Measurements from ENCODE around the gene TAF11L12. TPM values are rescaled to one million over a fixed set of nuclear protein-coding genes. Genes with fewer than 3 reads are reported as not detected.
"Not testable (repeated sequence)": the region's sequence is repeated elsewhere in the genome, so short reads cannot be mapped to it uniquely, and the experiment has no call there.

TAF11L12 gene
- not detected in 2 replicates for total RNA-seq

DNA sequence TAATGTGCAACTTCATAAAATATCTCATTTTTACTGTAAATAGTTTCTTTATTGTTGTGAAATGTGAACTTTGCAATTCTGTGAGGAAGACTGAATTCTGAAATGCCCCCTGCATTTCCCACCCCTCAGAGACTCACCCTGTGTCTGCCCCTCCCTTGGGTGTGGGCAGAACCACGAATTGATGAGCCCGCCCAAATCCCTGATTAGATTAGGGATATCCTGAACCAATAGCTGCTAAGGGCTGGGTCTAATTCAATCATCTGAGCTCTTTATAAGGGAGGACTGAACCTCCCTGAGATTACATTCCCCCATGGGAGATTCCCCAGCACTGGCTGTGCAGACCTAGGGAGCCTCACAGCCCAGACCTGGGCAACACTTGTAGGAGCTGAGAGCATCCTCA, at the start of gene TAF11L12:
Gene TAF11L12, plus strand, starts transcription at position 301 of the 400 bp plus-strand sequence.
- not testable (repeated sequence) for DNase-seq (ENCODE audit: extremely low read depth, low read depth, low spot score)

DNA sequence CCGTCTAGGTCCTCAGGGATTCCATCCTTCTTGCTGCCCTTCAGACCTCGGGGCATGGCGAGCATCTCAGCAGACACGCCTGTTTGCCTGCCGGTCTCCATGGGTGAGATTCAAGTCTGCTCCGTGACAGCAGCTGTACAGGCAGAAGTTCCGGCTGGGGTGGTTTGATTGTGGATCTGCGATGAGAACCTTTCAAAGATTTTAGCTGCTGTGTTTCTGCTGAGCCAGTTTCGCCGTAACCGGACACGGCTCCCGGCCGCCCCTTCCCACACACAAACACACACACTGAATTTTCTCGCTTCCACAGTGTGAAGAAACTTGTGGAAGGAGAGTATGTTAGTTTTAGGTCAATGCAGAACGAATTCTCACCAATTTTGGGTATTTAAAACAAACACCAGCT, 24.5 kb upstream of the TAF11L12 start, which contains the start of gene TAF11L7:
Gene TAF11L7, minus strand, starts transcription at position 101 of the 400 bp plus-strand sequence.
- not testable (repeated sequence) for DNase-seq (ENCODE audit: extremely low read depth, low read depth, low spot score)

DNA sequence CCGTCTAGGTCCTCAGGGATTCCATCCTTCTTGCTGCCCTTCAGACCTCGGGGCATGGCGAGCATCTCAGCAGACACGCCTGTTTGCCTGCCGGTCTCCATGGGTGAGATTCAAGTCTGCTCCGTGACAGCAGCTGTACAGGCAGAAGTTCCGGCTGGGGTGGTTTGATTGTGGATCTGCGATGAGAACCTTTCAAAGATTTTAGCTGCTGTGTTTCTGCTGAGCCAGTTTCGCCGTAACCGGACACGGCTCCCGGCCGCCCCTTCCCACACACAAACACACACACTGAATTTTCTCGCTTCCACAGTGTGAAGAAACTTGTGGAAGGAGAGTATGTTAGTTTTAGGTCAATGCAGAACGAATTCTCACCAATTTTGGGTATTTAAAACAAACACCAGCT, 19.3 kb upstream of the TAF11L12 start, which contains the start of gene TAF11L8:
Gene TAF11L8, minus strand, starts transcription at position 101 of the 400 bp plus-strand sequence.
- not testable (repeated sequence) for DNase-seq (ENCODE audit: extremely low read depth, low read depth, low spot score)

DNA sequence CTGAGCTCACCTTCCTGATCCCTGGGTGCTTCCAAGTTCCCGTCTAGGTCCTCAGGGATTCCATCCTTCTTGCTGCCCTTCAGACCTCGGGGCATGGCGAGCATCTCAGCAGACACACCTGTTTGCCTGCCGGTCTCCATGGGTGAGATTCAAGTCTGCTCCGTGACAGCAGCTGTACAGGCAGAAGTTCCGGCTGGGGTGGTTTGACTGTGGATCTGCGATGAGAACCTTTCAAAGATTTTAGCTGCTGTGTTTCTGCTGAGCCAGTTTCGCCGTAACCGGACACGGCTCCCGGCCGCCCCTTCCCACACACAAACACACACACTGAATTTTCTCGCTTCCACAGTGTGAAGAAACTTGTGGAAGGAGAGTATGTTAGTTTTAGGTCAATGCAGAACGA, 15.9 kb upstream of the TAF11L12 start, which contains the start of gene TAF11L9:
Gene TAF11L9, minus strand, starts transcription at position 140 of the 400 bp plus-strand sequence.
- DNase-seq (ENCODE audit: extremely low read depth, low read depth, low spot score): not testable (repeated sequence)

DNA sequence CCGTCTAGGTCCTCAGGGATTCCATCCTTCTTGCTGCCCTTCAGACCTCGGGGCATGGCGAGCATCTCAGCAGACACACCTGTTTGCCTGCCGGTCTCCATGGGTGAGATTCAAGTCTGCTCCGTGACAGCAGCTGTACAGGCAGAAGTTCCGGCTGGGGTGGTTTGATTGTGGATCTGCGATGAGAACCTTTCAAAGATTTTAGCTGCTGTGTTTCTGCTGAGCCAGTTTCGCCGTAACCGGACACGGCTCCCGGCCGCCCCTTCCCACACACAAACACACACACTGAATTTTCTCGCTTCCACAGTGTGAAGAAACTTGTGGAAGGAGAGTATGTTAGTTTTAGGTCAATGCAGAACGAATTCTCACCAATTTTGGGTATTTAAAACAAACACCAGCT, 12.5 kb upstream of the TAF11L12 start, which contains the start of gene TAF11L10:
Gene TAF11L10, minus strand, starts transcription at position 101 of the 400 bp plus-strand sequence.
- DNase-seq (ENCODE audit: extremely low read depth, low read depth, low spot score): not testable (repeated sequence)

DNA sequence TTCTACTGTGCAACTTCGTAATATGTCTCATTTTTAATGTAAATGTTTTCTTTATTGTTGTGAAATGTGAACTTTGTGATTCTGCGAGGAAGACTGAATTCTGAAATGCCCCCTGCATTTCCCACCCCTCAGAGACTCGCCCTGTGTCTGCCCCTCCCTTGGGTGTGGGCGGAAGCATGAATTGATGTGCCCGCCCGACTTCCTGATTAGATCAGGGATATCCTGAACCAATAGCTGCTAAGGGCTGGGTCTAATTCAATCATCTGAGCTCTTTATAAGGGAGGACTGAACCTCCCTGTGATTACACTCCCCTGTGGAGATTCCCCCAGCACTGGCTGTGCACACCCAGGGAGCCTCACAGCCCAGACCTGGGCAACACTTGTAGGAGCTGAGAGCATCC, 6.3 kb upstream of the TAF11L12 start, which contains the start of gene TAF11L11:
Gene TAF11L11, plus strand, starts transcription at position 304 of the 400 bp plus-strand sequence.
- not testable (repeated sequence) for DNase-seq (ENCODE audit: extremely low read depth, low read depth, low spot score)

DNA sequence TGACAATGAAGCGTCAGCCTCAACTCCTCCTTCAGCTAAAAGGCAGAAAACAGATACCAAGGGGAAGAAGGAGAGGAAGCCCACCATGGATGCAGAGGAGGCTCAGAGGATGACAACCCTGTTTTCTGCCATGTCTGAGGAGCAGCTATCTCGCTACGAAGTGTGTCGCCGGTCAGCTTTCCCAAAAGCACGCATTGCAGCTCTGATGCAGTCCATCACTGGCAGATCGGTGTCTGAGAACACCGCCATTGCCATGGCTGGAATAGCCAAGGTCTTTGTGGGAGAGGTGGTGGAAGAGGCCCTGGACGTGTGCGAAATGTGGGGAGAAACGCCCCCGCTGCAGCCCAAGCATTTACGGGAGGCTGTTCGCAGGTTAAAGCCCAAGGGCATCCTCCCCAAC, 5.2 kb upstream of the TAF11L12 start:
- DNase-seq (ENCODE audit: extremely low read depth, low read depth, low spot score): no peak

DNA sequence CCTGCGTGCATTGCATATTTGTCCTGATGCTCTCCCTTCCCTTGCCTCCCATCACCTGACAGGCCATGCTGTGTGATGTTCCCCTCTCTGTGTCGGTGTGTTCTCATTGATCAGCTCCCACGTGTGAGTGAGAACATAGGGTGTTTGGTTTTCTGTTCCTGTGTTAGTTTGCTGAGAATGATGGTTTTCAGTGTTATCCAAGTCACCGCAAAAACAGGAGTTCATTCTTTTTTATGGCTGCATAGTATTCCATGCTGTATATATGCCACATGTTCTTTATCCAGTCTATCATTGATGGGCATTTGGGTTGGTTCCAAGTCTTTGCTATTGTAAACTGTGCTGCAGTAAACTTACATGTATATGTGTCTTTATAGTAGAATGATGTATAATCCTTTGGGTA, 2.7 kb upstream of the TAF11L12 start:
- DNase-seq (ENCODE audit: extremely low read depth, low read depth, low spot score): not testable (repeated sequence)

DNA sequence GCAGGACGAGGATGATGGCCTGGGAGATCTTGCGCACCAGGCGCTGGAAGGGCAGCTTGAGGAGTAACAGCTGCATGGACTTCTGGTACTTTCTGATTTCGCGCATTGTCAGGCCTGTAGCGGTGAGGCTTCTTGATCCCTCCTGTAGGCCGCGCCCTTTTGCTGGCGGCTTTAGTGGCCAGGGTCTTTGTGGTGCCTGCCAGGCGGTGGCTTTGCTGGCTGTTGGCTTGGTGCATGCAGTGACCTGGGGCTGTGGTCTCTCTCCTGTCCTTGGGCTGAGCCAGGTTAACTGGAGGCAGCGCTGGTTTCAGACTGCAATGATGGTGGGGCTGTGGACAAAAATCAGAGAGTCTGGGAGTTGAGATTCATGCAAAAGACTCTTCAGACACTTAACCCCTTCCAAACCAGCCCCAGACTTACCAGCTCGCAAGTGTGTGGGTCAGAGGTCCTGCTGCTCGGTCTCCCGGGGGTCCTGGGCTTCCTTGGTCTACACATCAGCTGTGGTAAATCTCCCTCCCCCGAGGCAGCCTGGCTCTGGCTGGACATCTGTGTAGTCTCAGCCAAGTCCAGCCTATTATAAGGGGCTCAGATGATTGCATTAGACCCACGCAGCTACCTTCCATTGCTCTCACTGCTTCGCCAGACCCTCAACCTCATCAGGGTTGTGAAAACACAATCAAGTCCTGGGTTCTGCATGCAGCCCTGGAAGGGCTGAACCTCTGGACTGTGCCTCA, 4.8 kb downstream of the TAF11L12 start:
- DNase-seq (ENCODE audit: extremely low read depth, low read depth, low spot score): no peak

DNA sequence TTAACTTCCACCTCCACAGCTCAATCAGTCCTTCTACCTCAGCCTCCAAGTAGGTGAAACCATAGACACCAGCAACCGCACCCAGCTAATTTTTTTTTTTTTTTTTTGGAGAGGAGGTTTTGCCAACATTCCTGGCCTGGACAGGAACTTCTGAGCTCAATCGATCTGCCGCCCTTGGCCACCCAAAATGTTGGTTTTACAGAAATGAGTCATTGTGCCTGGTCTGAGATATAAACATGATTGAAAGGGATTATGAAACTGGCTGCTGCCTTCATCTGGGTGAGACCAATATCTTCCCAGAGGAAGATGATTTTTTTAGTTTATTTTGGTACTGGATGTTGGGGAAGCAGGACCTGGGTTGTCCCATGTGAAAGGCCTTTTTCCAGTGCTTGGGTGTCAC, 9.2 kb downstream of the TAF11L12 start:
- DNase-seq (ENCODE audit: extremely low read depth, low read depth, low spot score): no peak

DNA sequence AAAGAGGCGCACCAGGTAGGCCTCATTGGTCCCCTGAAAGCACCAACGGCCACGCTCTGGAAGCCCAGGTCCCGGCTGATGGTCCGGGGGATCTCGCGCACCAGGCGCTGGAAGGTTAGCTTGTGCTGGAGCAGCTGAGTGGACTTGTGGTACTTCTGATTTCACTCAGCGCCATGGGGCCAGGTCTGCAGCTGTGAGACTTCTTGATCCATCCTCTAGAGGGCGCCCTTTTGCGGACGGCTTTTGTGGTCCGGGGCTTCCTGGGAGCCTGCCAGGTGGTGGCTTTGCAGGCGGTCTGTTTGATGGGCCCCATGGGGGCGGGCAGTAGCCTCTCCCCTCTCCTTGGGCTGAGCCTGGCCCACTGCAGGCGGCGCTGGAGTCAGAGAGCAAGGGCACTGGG, 10.4 kb downstream of the TAF11L12 start:
- DNase-seq (ENCODE audit: extremely low read depth, low read depth, low spot score): no peak

DNA sequence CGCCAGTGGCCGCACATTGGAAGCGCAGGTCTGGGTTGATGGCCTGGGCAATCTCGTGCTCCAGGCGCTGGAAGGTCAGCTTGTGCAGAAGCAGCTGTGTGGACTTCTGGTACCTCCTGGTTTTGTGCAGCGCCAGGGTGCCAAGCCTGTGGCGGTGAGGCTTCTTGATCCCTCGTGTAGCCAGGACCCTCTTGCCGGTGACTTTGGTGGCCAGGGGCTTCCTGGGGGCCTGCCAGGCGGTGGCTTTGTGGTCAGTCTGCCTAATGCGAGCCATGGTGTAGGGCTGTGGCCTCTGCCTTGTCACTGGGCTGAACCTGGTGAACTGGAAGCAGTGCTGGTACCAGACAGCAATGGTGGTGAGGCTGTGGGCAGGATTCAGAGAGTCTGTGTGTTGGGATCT, 15.5 kb downstream of the TAF11L12 start:
- no peak for DNase-seq (ENCODE audit: extremely low read depth, low read depth, low spot score)

DNA sequence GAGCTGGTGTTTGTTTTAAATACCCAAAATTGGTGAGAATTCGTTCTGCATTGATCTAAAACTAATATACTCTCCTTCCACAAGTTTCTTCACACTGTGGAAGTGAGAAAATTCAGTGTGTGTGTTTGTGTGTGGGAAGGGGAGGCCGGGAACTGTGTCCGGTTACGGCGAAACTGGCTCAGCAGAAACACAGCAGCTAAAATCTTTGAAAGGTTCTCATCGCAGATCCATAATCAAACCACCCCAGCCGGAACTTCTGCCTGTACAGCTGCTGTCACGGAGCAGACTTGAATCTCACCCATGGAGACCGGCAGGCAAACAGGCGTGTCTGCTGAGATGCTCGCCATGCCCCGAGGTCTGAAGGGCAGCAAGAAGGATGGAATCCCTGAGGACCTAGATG, 21.6 kb downstream of the TAF11L12 start, which contains the start of gene TAF11L13:
Gene TAF11L13, plus strand, starts transcription at position 301 of the 400 bp plus-strand sequence.
- DNase-seq (ENCODE audit: extremely low read depth, low read depth, low spot score): not testable (repeated sequence)

DNA sequence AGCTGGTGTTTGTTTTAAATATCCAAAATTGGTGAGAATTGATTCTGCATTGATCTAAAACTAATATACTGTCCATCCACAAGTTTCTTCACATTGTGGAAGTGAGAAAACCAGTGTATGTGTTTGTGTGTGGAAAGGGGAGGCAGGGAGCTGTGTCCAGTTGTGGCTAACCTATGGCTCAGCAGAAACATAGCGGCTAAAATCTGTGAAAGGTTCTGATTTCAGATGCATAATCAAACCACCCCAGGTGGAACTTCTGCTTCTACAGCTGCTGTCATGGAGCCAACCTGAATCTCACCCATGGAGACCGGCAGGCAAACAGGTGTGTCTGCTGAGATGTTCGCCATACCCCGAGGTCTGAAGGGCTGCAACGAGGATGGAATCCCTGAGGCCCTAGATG, 24.0 kb downstream of the TAF11L12 start, which contains the start of gene TAF11L14:
Gene TAF11L14, plus strand, starts transcription at position 301 of the 400 bp plus-strand sequence.
- DNase-seq (ENCODE audit: extremely low read depth, low read depth, low spot score): no peak

DNA sequence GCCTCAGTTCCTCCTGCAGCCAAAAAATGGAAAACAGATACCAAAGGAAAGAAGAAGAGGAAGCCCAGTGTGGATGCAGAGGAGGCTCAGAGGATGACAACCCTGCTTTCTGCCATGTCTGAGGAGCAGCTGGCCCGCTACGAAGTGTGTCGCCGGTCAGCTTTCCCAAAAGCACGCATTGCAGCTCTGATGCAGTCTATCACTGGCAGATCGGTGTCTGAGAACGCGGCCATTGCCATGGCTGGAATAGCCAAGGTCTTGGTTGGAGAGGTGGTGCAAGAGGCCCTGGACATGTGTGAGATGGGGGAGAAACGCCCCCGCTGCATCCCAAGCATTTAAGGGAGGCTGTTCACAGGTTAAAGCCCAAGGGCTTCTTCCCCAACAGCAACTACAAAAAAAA, 39.0 kb downstream of the TAF11L12 start:
- DNase-seq (ENCODE audit: extremely low read depth, low read depth, low spot score): not testable (repeated sequence)

DNA sequence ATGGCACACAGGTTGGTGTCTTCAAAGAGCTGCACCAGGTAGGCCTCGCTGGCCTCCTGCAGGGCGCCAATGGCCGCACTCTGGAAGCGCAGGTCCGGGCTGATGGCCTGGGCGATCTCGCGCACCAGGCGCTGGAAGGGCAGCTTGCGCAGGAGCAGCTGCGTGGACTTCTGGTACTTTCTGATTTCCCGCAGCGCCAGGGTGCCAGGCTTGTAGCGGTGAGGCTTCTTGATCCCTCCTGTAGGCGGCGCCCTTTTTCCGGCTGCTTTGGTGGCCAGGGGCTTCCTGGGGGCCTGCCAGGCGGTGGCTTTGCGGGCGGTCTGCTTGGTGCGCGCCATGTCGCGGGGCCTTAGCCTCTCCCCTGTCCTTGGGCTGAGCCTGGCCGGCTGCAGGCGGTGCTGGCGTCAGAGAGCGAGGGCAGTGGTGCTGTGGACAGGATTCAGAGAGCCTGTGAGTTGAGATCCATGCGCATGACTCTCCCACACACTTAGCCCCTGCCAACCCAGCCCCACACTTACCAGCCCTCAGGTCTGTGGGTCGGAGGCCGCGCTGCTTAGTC, 45.1 kb downstream of the TAF11L12 start:
- DNase-seq (ENCODE audit: extremely low read depth, low read depth, low spot score): not testable (repeated sequence)

DNA sequence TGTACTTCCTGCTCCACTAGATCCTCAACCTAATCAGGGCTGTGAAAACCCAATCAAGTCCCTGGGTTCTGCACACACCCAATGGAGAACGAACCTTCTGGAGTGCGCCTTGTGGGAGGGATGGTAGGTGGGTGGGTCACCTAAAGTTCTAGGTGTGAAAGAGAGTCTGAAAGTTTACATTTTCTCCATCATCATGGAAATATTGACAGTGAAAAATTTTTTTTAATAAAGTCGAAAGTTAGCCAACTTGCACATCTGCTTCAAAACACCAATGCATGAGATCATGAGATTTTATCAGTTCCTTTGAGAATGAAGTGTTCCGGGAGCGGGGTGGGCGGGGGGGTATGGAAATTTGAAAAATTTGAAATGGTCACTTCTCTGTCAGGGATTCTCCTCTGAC, 45.7 kb downstream of the TAF11L12 start:
- DNase-seq (ENCODE audit: extremely low read depth, low read depth, low spot score): no peak

Other genes starting within 250 kb of the TAF11L12 start
- gene TAF11L2, start 112.2 kb upstream of the TAF11L12 start, total RNA-seq: not detected in 2 replicates
- not detected in 2 replicates for gene TAF11L3, start 92.0 kb upstream of the TAF11L12 start, total RNA-seq
- gene TAF11L4, start 88.6 kb upstream of the TAF11L12 start, total RNA-seq: not detected in 2 replicates
- gene TAF11L5, start 85.2 kb upstream of the TAF11L12 start, total RNA-seq: not detected in 2 replicates
- gene TAF11L6, start 81.7 kb upstream of the TAF11L12 start, total RNA-seq: not detected in 2 replicates
- gene TAF11L7, start 24.6 kb upstream of the TAF11L12 start, total RNA-seq: not detected in 2 replicates
- not detected in 2 replicates for gene TAF11L8, start 19.4 kb upstream of the TAF11L12 start, total RNA-seq
- not detected in 2 replicates for gene TAF11L9, start 16.0 kb upstream of the TAF11L12 start, total RNA-seq
- not detected in 2 replicates for gene TAF11L10, start 12.6 kb upstream of the TAF11L12 start, total RNA-seq
- not detected in 2 replicates for gene TAF11L11, start 6.2 kb upstream of the TAF11L12 start, total RNA-seq
- not detected in 2 replicates for gene TAF11L13, start 21.7 kb downstream of the TAF11L12 start, total RNA-seq
- not detected in 2 replicates for gene TAF11L14, start 24.1 kb downstream of the TAF11L12 start, total RNA-seq

All from glomerular endothelial cell (primary cell).